NT2/D1 (cell line): ENCODE data around the gene CORO7.

ENCODE experiments used
- SUZ12 ChIP-seq: IDR thresholded peaks from 2 replicates; pipeline ENCODE4 v1.6.1; 2011; ENCODE audit not compliant: insufficient read length, insufficient read depth; ENCODE audit errors: extremely low read depth
- YY1 ChIP-seq: IDR thresholded peaks from 2 replicates; pipeline ENCODE4 v1.6.1; 2011; ENCODE audit not compliant: insufficient read length, insufficient read depth

DNA sequence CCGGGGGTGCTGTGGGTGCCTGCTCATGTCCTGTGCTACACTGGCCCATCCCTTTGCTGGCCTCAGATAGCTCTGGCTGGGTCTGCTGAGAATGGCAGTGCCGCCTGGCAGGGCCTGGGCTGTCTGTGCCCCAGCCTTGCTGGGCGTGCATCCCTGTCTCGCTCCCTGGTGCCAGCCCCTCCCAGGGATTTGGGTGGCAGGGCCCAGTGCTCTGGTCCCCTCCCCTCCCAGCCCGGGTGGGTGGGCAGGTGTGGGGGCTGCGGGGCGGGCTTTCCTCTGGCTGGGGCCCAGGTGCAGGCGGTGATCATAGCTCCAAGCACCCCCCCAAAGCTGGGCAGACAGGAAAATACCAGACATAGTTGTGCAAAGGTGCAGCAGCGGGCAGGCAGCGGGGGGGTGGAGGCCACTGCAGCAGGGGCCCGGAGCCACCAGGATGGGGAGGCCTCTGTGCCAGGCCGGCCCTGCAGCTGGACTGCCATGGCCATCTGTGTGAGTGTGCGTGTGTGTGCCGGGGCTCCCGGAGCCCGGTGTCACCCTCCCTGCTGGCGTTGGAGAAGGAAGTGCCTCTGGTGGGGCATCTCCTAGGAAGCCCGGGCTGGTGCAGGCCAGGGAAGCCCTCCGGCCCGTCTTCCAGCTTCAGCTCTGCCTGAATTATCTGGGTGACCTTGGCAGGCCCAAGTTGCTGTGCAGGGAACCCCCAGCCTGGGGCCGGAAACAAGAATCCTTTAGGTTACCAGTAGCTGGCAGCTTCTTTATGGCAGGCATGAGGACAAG lies 93.1 kb downstream of the CORO7 start:
- TF ChIP-seq YY1 (no peak), SUZ12 (no peak)
